PC-3 (cell line): ENCODE data around the gene TBX20.

Experiments
- EZH2 ChIP-seq: fragments of 300-600 bp; sonication (generic); IDR thresholded peaks from one replicate; pipeline ENCODE4 v1.6.1; 2017; ENCODE audit warnings: antibody characterized with exemption, mild to moderate bottlenecking, low read length; ENCODE audit not compliant: unreplicated experiment
- EZH2phosphoT487 ChIP-seq: fragments of 300-600 bp; sonication (generic); IDR thresholded peaks from 2 replicates; pipeline ENCODE4 v1.6.1; 2018; ENCODE audit warnings: mild to moderate bottlenecking, antibody characterized with exemption, low read length, borderline replicate concordance
- TF ChIP-seq, protein P1 (sequence below): fragments of 300-600 bp; sonication (generic); conservative IDR thresholded peaks from 2 replicates; pipeline ENCODE4 v1.5.1; 2017; ENCODE audit warnings: antibody characterized with exemption, low read depth, mild to moderate bottlenecking, low read length

DNA sequence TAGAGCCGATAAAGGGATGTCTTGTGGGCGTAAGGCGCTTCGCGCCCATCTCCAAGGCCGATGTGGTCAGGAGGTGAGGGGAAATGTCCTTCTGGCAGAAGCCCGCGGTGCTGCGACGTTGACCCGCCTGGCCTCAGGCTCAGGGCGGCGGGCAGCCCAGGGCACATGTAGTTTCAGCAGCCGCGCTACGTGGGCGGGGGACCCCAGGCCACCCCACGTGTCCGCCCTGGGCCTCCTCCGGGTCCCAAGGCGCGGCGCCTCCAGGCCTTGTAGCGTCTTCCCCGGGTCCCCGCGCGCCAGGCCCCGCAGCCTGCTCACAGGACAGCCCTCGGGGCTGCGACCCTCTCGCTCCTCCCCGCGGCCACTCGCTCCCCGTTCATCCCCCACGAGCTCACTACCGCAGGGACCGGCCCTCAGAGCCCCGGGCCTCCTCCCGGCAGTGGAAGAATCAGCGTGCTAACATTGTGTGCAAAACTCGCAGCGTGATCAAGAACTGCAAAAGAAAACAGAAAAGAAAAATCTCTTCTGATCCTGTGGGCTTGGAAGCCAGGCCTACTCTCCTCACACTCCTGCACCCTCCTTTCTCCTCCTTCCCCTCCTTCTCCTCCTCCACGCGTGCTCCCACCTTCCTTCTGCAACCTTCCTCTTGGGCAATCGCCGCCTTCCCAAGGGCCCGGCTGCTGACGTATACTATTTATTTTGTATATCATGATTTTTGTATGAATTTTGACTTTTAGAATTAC is 4.4 kb upstream of the TBX20 start:
- TF ChIP-seq, protein P1, sequence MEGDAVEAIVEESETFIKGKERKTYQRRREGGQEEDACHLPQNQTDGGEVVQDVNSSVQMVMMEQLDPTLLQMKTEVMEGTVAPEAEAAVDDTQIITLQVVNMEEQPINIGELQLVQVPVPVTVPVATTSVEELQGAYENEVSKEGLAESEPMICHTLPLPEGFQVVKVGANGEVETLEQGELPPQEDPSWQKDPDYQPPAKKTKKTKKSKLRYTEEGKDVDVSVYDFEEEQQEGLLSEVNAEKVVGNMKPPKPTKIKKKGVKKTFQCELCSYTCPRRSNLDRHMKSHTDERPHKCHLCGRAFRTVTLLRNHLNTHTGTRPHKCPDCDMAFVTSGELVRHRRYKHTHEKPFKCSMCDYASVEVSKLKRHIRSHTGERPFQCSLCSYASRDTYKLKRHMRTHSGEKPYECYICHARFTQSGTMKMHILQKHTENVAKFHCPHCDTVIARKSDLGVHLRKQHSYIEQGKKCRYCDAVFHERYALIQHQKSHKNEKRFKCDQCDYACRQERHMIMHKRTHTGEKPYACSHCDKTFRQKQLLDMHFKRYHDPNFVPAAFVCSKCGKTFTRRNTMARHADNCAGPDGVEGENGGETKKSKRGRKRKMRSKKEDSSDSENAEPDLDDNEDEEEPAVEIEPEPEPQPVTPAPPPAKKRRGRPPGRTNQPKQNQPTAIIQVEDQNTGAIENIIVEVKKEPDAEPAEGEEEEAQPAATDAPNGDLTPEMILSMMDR, result no peak
- TF ChIP-seq EZH2phosphoT487 (no peak), EZH2 (no peak)
